Thyroid gland (tissue), 4 donors: Measurements from ENCODE around the gene OSBPL6. TPM values are rescaled to one million over a fixed set of nuclear protein-coding genes. Genes with fewer than 3 reads are reported as not detected.

Experiments used
- DNase-seq, 2 donors: peaks; one replicate each; pipeline ENCODE4 v3.0.0-alpha.2; 2019
- H3K27ac ChIP-seq, 3 donors: fragments of 200-600 bp; sonication (generic); 1 replicate in 2 of 3; 2 replicates in 1 of 3; pipeline ENCODE4 v1.5.1; 2016 to 2019; ENCODE audit warnings: mild to moderate bottlenecking in 1 of 3, moderate library complexity in 1 of 3
- H3K27me3 ChIP-seq: fragments of 200-600 bp; sonication (generic); one replicate; pipeline ENCODE4 v1.5.1; 2019
- H3K36me3 ChIP-seq, 2 donors: fragments of 200-600 bp; sonication (generic); one replicate each; pipeline ENCODE4 v1.5.1; 2016 to 2019
- H3K4me1 ChIP-seq, 2 donors: fragments of 200-600 bp; sonication (generic); one replicate each; pipeline ENCODE4 v1.5.1; 2017 to 2019
- H3K4me3 ChIP-seq, 3 donors: fragments of 200-600 bp; sonication (generic); replicated peaks in 1 of 3; 1 replicate in 2 of 3; 2 replicates in 1 of 3; pipeline ENCODE4 v1.5.1; 2016; ENCODE audit warnings: mild to moderate bottlenecking in 1 of 3
- H3K9me3 ChIP-seq: fragments of 200-600 bp; sonication (generic); one replicate; pipeline ENCODE4 v1.5.1; 2017
- POLR2A ChIP-seq, 2 donors: fragments of 450-650 bp; IDR thresholded peaks; one replicate each; pipeline ENCODE4 v1.6.1; 2017; ENCODE audit warnings: antibody characterized with exemption in 2 of 2, mild to moderate bottlenecking in 2 of 2, moderate library complexity in 1 of 2
- WGBS, 2 donors: methylation state at CpG; one replicate each; pipeline ENCODE4 v1.1.5; 2017; 5-methylcytosine and 5-hydroxymethylcytosine counted together
- intact Hi-C: fragments of 100-400 bp; cut with DNase I; formaldehyde crosslinking; loops from one replicate; pipeline ENCODE4 v1.15.1; 2023
- total RNA-seq, 4 donors: library from RNA; depleted of rRNA; stranded (reverse); fragments of >200 nt; gene quantifications; one replicate each; pipeline ENCODE4 v1.2.3, GENCODE V29; 2016
- TF ChIP-seq, protein P1 (sequence below), 6 experiments: fragments of 200-600 bp in 3 of 6; fragments of 450-650 bp in 3 of 6; sonication (generic) in 3 of 6; IDR thresholded peaks; one replicate each; pipeline ENCODE4 v1.5.1; 2016 to 2019; ENCODE audit warnings: antibody characterized with exemption in 6 of 6, mild to moderate bottlenecking in 2 of 6, inconsistent platforms in 1 of 6, moderate library complexity in 1 of 6

The OSBPL6 gene
- total RNA-seq, 4 donors from 2014 or later, result 2.1 to 5.3 (median 3.2) TPM

DNA sequence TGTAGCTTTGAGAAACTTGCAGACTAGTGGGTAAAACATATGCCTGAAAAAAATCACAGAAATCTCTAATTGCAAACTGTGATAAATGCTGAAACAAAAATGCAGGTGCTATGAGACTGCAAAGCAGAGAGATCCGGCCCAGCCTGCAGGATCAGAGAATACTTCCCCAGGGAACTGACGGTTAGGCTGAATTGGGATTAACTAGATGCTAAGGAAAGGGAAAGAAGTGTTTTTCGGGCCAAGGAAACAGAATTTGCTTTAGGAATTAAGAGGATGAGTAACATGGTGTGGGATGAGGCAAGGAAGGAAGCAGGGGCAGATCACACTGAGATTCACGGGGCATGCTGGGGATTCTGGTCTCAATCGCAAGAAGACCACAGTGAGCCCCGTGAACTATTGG lies 71.5 kb downstream of the OSBPL6 start:
- no peaks in the 10 kb centered on the region for H3K9me3 ChIP-seq
- no peak for TF ChIP-seq POLR2A (IDR thresholded peaks at IDR 0.05)
- TF ChIP-seq, protein P1, sequence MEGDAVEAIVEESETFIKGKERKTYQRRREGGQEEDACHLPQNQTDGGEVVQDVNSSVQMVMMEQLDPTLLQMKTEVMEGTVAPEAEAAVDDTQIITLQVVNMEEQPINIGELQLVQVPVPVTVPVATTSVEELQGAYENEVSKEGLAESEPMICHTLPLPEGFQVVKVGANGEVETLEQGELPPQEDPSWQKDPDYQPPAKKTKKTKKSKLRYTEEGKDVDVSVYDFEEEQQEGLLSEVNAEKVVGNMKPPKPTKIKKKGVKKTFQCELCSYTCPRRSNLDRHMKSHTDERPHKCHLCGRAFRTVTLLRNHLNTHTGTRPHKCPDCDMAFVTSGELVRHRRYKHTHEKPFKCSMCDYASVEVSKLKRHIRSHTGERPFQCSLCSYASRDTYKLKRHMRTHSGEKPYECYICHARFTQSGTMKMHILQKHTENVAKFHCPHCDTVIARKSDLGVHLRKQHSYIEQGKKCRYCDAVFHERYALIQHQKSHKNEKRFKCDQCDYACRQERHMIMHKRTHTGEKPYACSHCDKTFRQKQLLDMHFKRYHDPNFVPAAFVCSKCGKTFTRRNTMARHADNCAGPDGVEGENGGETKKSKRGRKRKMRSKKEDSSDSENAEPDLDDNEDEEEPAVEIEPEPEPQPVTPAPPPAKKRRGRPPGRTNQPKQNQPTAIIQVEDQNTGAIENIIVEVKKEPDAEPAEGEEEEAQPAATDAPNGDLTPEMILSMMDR (IDR thresholded peaks at IDR 0.05), result no peak
- intact Hi-C loops, result no loop called here
- no peak for DNase-seq
- no peak overlapping the region for H3K27ac ChIP-seq
- H3K4me3 ChIP-seq, result no peak overlapping the region
- H3K36me3 ChIP-seq, result no peaks in the 10 kb centered on the region
- no peaks in the 10 kb centered on the region for H3K4me1 ChIP-seq
- H3K27me3 ChIP-seq, result no peaks in the 10 kb centered on the region
- WGBS, 2 donors, result 79 to 83% methylated on average over 6 of the region's 6 CpGs

DNA sequence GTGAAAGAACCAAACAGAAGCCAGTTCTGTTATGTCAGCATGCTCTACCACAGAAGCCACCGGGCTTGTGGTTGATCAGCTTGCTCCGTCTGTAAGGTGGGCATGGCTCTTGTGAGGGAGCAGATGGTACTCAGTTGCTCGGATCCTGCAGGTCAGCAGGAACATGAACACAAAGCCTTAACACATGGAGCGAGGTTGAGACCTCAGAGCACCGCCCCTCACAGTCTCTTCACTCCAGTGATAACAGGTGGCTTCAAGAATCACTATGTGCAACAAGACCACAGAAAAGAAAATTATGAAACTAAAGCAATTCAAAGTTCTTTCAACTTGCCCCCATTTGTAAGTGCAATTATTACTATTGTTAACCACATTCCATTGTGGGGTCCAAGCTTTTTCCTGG lies 72.1 kb downstream of the OSBPL6 start:
- TF ChIP-seq, protein P1 (IDR thresholded peaks at IDR 0.05), result no peak
- no peak overlapping the region for H3K4me3 ChIP-seq
- intact Hi-C loops, result no loop called here
- no peak for DNase-seq
- 84 to 96% methylated on average over 5 of the region's 5 CpGs for WGBS, 2 donors
- no peaks in the 10 kb centered on the region for H3K27me3 ChIP-seq
- H3K27ac ChIP-seq, result no peak overlapping the region
- H3K36me3 ChIP-seq, result no peaks in the 10 kb centered on the region
- H3K4me1 ChIP-seq, result peaks cover 0 to 2% of the 10 kb centered on the region in 2 donors
- no peaks in the 10 kb centered on the region for H3K9me3 ChIP-seq

DNA sequence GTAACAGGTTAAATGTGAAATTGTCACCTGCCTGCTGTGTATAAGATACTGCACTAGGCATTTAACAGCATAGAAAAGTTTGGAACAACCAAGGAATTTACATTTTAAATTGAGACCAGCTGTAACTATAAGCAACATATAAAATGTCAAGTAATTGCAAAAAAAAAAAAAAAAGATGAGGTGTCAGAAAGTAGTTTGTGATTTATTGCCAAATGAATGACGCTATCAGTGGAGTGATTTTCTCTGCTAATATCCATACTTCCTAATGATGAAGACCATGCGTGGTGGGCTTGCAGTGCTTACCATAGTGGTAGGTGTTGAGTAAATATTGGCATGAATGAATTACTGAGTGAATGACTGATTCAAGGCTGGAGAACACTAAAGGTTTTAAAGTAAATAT lies 73.3 kb downstream of the OSBPL6 start:
- DNase-seq, result no peak
- H3K36me3 ChIP-seq, result no peaks in the 10 kb centered on the region
- peaks cover 0 to 5% of the 10 kb centered on the region in 2 donors for H3K4me1 ChIP-seq
- no peak overlapping the region for H3K4me3 ChIP-seq
- no peaks in the 10 kb centered on the region for H3K27me3 ChIP-seq
- TF ChIP-seq POLR2A (IDR thresholded peaks at IDR 0.05), result no peak
- TF ChIP-seq, protein P1 (IDR thresholded peaks at IDR 0.05), result no peak
- 92 to 96% methylated on average over 2 of the region's 2 CpGs for WGBS, 2 donors
- H3K9me3 ChIP-seq, result no peaks in the 10 kb centered on the region
- H3K27ac ChIP-seq, result no peak overlapping the region
- intact Hi-C loops, result no loop called here

DNA sequence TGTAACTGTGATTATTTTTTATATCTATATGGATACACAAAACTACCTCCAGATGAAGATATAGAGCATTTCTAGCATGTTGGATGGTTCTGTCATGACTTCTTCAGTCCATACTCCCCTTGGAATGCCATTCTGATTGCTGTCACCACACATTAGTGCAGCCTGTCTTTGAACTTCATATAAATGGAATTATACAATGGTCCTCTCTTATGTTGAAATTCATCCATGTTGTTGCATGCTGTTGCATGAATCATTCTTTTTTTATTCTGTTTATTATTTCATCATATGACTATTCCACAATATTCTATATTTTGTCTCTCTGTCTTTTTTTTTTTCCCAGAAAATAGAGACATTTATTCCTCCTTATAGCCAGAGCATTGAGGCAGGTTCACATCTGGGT lies 74.1 kb downstream of the OSBPL6 start:
- Histone ChIP-seq H3K27ac (no peak overlapping the region), H3K9me3 (no peaks in the 10 kb centered on the region), H3K4me3 (no peak overlapping the region), H3K36me3 (no peaks in the 10 kb centered on the region), H3K27me3 (no peaks in the 10 kb centered on the region), H3K4me1 (peaks cover 0 to 5% of the 10 kb centered on the region in 2 donors)
- TF ChIP-seq, protein P1 (IDR thresholded peaks at IDR 0.05), result no peak
- intact Hi-C loops, result no loop called here
- no peak for DNase-seq

DNA sequence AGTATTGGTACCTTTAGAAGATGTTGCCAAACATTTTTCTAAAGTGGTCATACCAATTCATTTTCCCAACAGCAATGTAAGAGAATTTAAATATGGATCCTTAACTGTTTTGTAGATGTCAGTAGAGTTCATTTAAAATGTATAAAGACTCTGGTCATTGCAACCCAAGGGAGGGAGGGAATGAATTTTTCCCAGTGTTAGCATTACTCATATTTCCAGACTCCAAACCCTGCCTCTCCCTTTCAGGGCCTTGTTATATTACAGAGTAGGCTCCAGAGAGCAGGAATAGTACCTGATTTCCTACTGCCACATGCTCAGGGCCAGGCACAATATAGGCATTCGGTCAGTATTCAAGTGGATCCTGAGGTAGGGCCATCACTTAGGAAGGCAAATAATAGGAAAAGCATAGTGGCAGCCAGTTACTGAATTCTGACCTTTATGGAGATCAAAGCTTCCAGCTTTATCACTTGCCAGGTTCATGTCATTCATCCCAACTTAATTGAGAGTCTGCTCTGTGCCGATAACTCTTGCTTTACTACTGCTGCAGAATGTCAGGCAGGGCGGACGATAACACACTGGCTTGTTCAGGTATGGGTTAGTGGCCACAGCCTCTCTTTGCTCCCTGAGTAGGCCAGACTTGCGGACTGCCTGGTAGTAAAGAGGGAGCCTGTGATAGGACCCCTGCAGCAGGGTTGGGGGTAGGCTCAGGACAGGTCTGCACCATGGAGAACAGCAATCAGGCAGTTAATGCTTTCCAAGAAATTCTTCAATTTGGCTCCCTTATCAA lies 75.3 kb downstream of the OSBPL6 start:
- Histone ChIP-seq H3K36me3 (no peaks in the 10 kb centered on the region), H3K4me3 (no peak overlapping the region), H3K27me3 (no peaks in the 10 kb centered on the region), H3K4me1 (peaks cover 0 to 5% of the 10 kb centered on the region in 2 donors), H3K27ac (no peak overlapping the region), H3K9me3 (no peaks in the 10 kb centered on the region)
- intact Hi-C loops, result no loop called here
- 97% methylated on average over 5 of the region's 5 CpGs for WGBS, 2 donors
- DNase-seq, result no peak
- TF ChIP-seq POLR2A (IDR thresholded peaks at IDR 0.05), result no peak
- TF ChIP-seq, protein P1 (IDR thresholded peaks at IDR 0.05), result no peak
